Measurements from ENCODE around the gene HSF2.

DNA sequence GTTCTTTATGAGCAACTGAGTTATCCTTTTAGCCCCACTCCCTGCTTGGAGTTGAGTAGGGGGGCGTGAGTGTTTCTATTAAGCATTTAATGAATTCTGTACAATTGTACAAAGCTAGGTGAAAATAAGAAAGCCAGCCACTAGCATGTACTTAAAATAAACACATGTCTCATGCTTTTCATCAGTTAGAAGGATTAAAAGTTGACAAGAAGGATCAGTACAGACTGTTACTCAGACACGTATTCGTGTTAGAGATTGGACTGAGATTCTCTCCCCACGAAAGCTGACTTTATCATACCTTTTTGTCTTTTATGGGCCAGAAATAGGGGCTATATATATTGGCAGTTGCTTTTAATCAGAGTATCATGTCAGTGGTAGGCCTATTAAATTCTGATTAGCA lies 1.7 kb downstream of the HSF2 start:
- no peak for TF ChIP-seq ELF4 (IDR thresholded peaks at IDR 0.05)
- TF ChIP-seq SP1 (IDR thresholded peaks at IDR 0.05): no peak
- TF ChIP-seq LEF1 (IDR thresholded peaks at IDR 0.05; ENCODE audit: borderline replicate concordance): no peak
- TF ChIP-seq NFRKB (IDR thresholded peaks at IDR 0.05): no peak
- no peak for TF ChIP-seq FOXM1 (IDR thresholded peaks at IDR 0.05; ENCODE audit: borderline replicate concordance)
- TF ChIP-seq BHLHE40 (IDR thresholded peaks at IDR 0.05; ENCODE audit: borderline replicate concordance): no peak
